GM23338 (cell line): Measurements from ENCODE around the gene TGDS. TPM values are rescaled to one million over a fixed set of nuclear protein-coding genes. Genes with fewer than 3 reads are reported as not detected.

Experiments
- ATAC-seq: fragments of 200-7000 bp; cut with Tn5 transposase; 3 replicates; pipeline ENCODE4 v1.9.1; 2020
- DNase-seq: peaks from one replicate; pipeline ENCODE4 v3.0.0-alpha.2; 2015; ENCODE audit warnings: low spot score
- H2AFZ ChIP-seq: fragments of 200-600 bp; sonication (generic); 2 replicates; pipeline ENCODE4 v1.8.0; 2016; ENCODE audit warnings: antibody characterized with exemption, mild to moderate bottlenecking, moderate library complexity
- H3F3A ChIP-seq: fragments of 200-600 bp; sonication (generic); replicated peaks from 2 replicates; pipeline ENCODE4 v1.8.0; 2017; ENCODE audit warnings: antibody characterized with exemption, mixed run types, low read depth
- H3K27ac ChIP-seq: fragments of 200-600 bp; sonication (generic); 2 replicates; pipeline ENCODE4 v1.6.1; 2016; ENCODE audit warnings: low read depth
- H3K27me3 ChIP-seq: fragments of 200-600 bp; sonication (generic); 2 replicates; pipeline ENCODE4 v1.8.0; 2016; ENCODE audit warnings: mild to moderate bottlenecking, mixed run types, moderate library complexity; ENCODE audit not compliant: insufficient read depth
- H3K36me3 ChIP-seq: fragments of 200-600 bp; sonication (generic); 2 replicates; pipeline ENCODE4 v1.8.0; 2016; ENCODE audit warnings: mild to moderate bottlenecking; ENCODE audit not compliant: insufficient read depth
- H3K4me1 ChIP-seq: fragments of 200-600 bp; sonication (generic); 2 replicates; pipeline ENCODE4 v1.8.0; 2016; ENCODE audit warnings: mild to moderate bottlenecking, moderate library complexity; ENCODE audit not compliant: insufficient read depth
- H3K4me2 ChIP-seq: fragments of 200-600 bp; sonication (generic); 2 replicates; pipeline ENCODE4 v1.7.1; 2017; ENCODE audit warnings: mixed run types
- H3K4me3 ChIP-seq: fragments of 200-600 bp; sonication (generic); 2 replicates; pipeline ENCODE4 v1.6.1; 2016; ENCODE audit warnings: mixed run types
- H3K79me2 ChIP-seq: fragments of 200-600 bp; sonication (generic); replicated peaks from 2 replicates; pipeline ENCODE4 v1.8.0; 2017; ENCODE audit warnings: mild to moderate bottlenecking; ENCODE audit not compliant: insufficient read depth
- H3K9me2 ChIP-seq: fragments of 200-600 bp; sonication (generic); 2 replicates; pipeline ENCODE4 v1.8.0; 2017; ENCODE audit not compliant: insufficient read depth
- H4K20me1 ChIP-seq: fragments of 200-600 bp; sonication (generic); replicated peaks from 2 replicates; pipeline ENCODE4 v1.8.0; 2017; ENCODE audit warnings: mild to moderate bottlenecking; ENCODE audit not compliant: insufficient read depth
- H3K27ac Mint-ChIP-seq: 2 replicates; pipeline ENCODE4 v1.8.0; 2020; ENCODE audit warnings: inconsistent platforms, mild to moderate bottlenecking, moderate library complexity, mixed read lengths
- H3K27me3 Mint-ChIP-seq: 3 replicates; pipeline ENCODE4 v1.8.0; 2022; ENCODE audit warnings: low read depth, mild to moderate bottlenecking, moderate library complexity, mixed read lengths, inconsistent platforms; ENCODE audit not compliant: insufficient read depth, poor library complexity
- H3K36me3 Mint-ChIP-seq: 3 replicates; pipeline ENCODE4 v1.8.0; 2021; ENCODE audit warnings: low read depth, mild to moderate bottlenecking, inconsistent platforms, moderate library complexity, mixed read lengths
- H3K4me1 Mint-ChIP-seq: 3 replicates; pipeline ENCODE4 v1.8.0; 2020; ENCODE audit warnings: mild to moderate bottlenecking, inconsistent platforms, mixed read lengths
- H3K4me3 Mint-ChIP-seq: 3 replicates; pipeline ENCODE4 v1.8.0; 2021; ENCODE audit warnings: moderate library complexity, mild to moderate bottlenecking, inconsistent platforms, mixed read lengths
- H3K9me3 Mint-ChIP-seq: 3 replicates; pipeline ENCODE4 v1.8.0; 2020; ENCODE audit warnings: moderate library complexity, mild to moderate bottlenecking, inconsistent platforms, mixed read lengths
- CREB1 ChIP-seq: fragments of 250-450 bp; sonication (Bioruptor Pico); IDR thresholded peaks from 2 replicates; pipeline ENCODE4 v1.5.0; 2020; ENCODE audit warnings: low read depth, mild to moderate bottlenecking, moderate library complexity
- CTCF ChIP-seq, 2 experiments: fragments of 200-600 bp in 1 of 2; sonication (generic) in 1 of 2; conservative IDR thresholded peaks; 2 replicates each; pipeline versions ENCODE4 v1.5.1 to v1.6.1; 2016 to 2017; ENCODE audit warnings: antibody characterized with exemption in 2 of 2, low read depth in 2 of 2, mild to moderate bottlenecking in 2 of 2, moderate library complexity in 1 of 2
- ETS1 ChIP-seq: IDR thresholded peaks from 2 replicates; pipeline ENCODE4 v1.6.1; 2016; ENCODE audit warnings: antibody characterized with exemption
- EZH2 ChIP-seq: fragments of 200-600 bp; sonication (generic); IDR thresholded peaks from one replicate; pipeline ENCODE4 v1.8.0; 2017; ENCODE audit warnings: antibody characterized with exemption, mild to moderate bottlenecking, low read depth; ENCODE audit not compliant: unreplicated experiment
- EZH2phosphoT487 ChIP-seq: fragments of 200-600 bp; sonication (generic); IDR thresholded peaks from one replicate; pipeline ENCODE4 v1.8.1; 2018; ENCODE audit warnings: antibody characterized with exemption; ENCODE audit not compliant: unreplicated experiment
- JUNB ChIP-seq: IDR thresholded peaks from one replicate; pipeline ENCODE4 v1.6.1; 2016; ENCODE audit warnings: antibody characterized with exemption; ENCODE audit not compliant: unreplicated experiment
- NANOG ChIP-seq: IDR thresholded peaks from 2 replicates; pipeline ENCODE4 v1.6.1; 2016; ENCODE audit warnings: antibody characterized with exemption, borderline replicate concordance
- POLR2AphosphoS5 ChIP-seq: IDR thresholded peaks from 2 replicates; pipeline ENCODE4 v1.6.1; 2016; ENCODE audit warnings: antibody characterized with exemption, low read depth
- REST ChIP-seq: IDR thresholded peaks from one replicate; pipeline ENCODE4 v1.6.1; 2018; ENCODE audit warnings: antibody characterized with exemption; ENCODE audit not compliant: unreplicated experiment
- STAT1 ChIP-seq: IDR thresholded peaks from one replicate; pipeline ENCODE4 v1.6.1; 2016; ENCODE audit warnings: antibody characterized with exemption; ENCODE audit not compliant: unreplicated experiment
- ZNF114 ChIP-seq: fragments of 250-450 bp; sonication (Bioruptor Pico); IDR thresholded peaks from 2 replicates; pipeline ENCODE4 v1.5.0; 2020; ENCODE audit warnings: mild to moderate bottlenecking, moderate library complexity
- ZNF331 ChIP-seq: fragments of 250-450 bp; sonication (Bioruptor Pico); IDR thresholded peaks from 2 replicates; pipeline ENCODE4 v1.5.0; 2020; ENCODE audit warnings: low read depth, mild to moderate bottlenecking, moderate library complexity
- ZNF462 ChIP-seq: fragments of 250-450 bp; sonication (Bioruptor Pico); IDR thresholded peaks from 2 replicates; pipeline ENCODE4 v1.5.0; 2020; ENCODE audit warnings: mild to moderate bottlenecking, moderate library complexity
- polyA plus RNA-seq: library from polyadenylated mRNA; unstranded; fragments of >200 nt; fragmentation: Nextera tagmentation; extraction: Ambion mirVana; gene quantifications from 2 replicates; pipeline ENCODE4 v1.2.1, GENCODE V29; 2016
- total RNA-seq: library from RNA; depleted of rRNA; stranded (reverse); fragments of >200 nt; shearing (Covaris generic); gene quantifications from 2 replicates; pipeline ENCODE4 v1.2.3, GENCODE V29; 2014

The TGDS gene
- total and polyA plus RNA-seq, 2 experiments from 2014 or later, result 18.4 to 19.6 TPM

- Histone ChIP-seq H3F3A (no peaks in the 10 kb centered on the region), H3K4me2 (no peak overlapping the region), H3K27me3 (no peaks in the 10 kb centered on the region), H3K27ac (no peak overlapping the region), H3K9me2 (no peaks in the 10 kb centered on the region), H4K20me1 (peaks cover 2% of the 10 kb centered on the region; the same call in 1 of the 2 replicates), H3K79me2 (peaks cover 17% of the 10 kb centered on the region; the same call in 1 of the 2 replicates), H2AFZ (no peak overlapping the region), H3K4me3 (no peak overlapping the region), H3K36me3 (peaks cover 17% of the 10 kb centered on the region; the same call in 1 of the 2 replicates), H3K4me1 (no peaks in the 10 kb centered on the region; the same call in 1 of the 2 replicates)
- no peak for TF ChIP-seq ZNF114 (CRISPR knock-in tag)
- no peak for TF ChIP-seq JUNB
- no peak for TF ChIP-seq EZH2phosphoT487
- no peak for TF ChIP-seq EZH2
- no peak for TF ChIP-seq CTCF (conservative IDR thresholded peaks at IDR 0.05; ENCODE audit: low read depth in 2 of 2)
- TF ChIP-seq NANOG, result no peak
- TF ChIP-seq POLR2AphosphoS5, result no peak
- no peak for TF ChIP-seq CREB1 (CRISPR knock-in tag)
- TF ChIP-seq STAT1, result no peak
- TF ChIP-seq ZNF462, result no peak
- no peak for TF ChIP-seq REST
- no peak for TF ChIP-seq ZNF331 (CRISPR knock-in tag)
- no peak for TF ChIP-seq ETS1
- Mint-ChIP-seq H3K27ac (no peak overlapping the region), H3K36me3 (peaks cover 33% of the 10 kb centered on the region), H3K4me1 (no peaks in the 10 kb centered on the region; the same call in 2 of the 3 replicates), H3K27me3 (no peaks in the 10 kb centered on the region), H3K9me3 (no peaks in the 10 kb centered on the region), H3K4me3 (no peak overlapping the region)
- DNase-seq, result no peak
- ATAC-seq, result no peak
Measured at GRCh38 chr13:94609196-94609595, 13.2 kb upstream of the TGDS start.
